K562 (cell line): ENCODE measurements around the gene NEU1. TPM values are rescaled to one million over a fixed set of nuclear protein-coding genes. Genes with fewer than 3 reads are reported as not detected.
A peak's percentile ranks its signal among the peaks of the same experiment; 100 is the strongest.

ENCODE experiments used
- CBX3 ChIP-seq, 2 experiments: IDR thresholded peaks; 1 replicate in 1 of 2; 2 replicates in 1 of 2; pipeline ENCODE4 v1.6.1; 2012; ENCODE audit warnings: inconsistent platforms in 2 of 2, low read length in 2 of 2, borderline replicate concordance in 1 of 2, control low read depth in 1 of 2
- NFE2L1 ChIP-seq: fragments of 450-650 bp; IDR thresholded peaks from 2 replicates; pipeline ENCODE4 v1.6.1; 2016; ENCODE audit warnings: missing genetic modification characterization, low read depth, mild to moderate bottlenecking, missing compliant biosample characterization, moderate library complexity, borderline replicate concordance
- polyA plus RNA-seq, 8 experiments: library from polyadenylated mRNA; depleted of rRNA in 4 of 8; stranded (reverse) in 5 of 8; unstranded in 3 of 8; fragments of >200 nt; fragmentation: Nextera tagmentation in 2 of 8; fragmentation: Illumina TruSeq in 1 of 8; extraction: Ambion mirVana in 2 of 8; extraction: Trizol in 1 of 8; gene quantifications; 2 replicates each; pipeline versions ENCODE4 v1.2.1 to v1.2.3, GENCODE V29; 2011 to 2014; ENCODE audit warnings: inconsistent platforms in 1 of 8, missing spikeins in 1 of 8
- total RNA-seq, 7 experiments: library from RNA; depleted of rRNA in 6 of 7; stranded (reverse); fragments of >200 nt in 6 of 7; fragmentation: Illumina TruSeq in 2 of 7; extraction: Trizol in 2 of 7; gene quantifications; 2 replicates each; pipeline versions ENCODE4 v1.2.1 to v1.2.3, GENCODE V29; 2011 to 2021; ENCODE audit warnings: low replicate concordance in 1 of 7
- TF ChIP-seq, protein P1 (sequence below), 2 experiments: fragments of 450-650 bp in 1 of 2; sonication (generic) in 1 of 2; formaldehyde crosslinking in 1 of 2; IDR thresholded peaks; 2 replicates each; pipeline versions ENCODE4 v1.7.1 to v1.9.0; 2016 to 2022; ENCODE audit warnings: inconsistent platforms in 1 of 2, mild to moderate bottlenecking in 1 of 2, missing genetic modification reagents in 1 of 2

The NEU1 gene
- total and polyA plus RNA-seq, 9 of the 15 experiments (the other 6 are each of a cell fraction or from before 2014, with no cell fraction given): 14.8 to 67.8 (median 51.0) TPM

GRCh38 chr6:31836474-31837368 is 25.9 kb downstream of the NEU1 start (continued):
- TF ChIP-seq NFE2L1 (tag): no peak
- TF ChIP-seq, protein P1, sequence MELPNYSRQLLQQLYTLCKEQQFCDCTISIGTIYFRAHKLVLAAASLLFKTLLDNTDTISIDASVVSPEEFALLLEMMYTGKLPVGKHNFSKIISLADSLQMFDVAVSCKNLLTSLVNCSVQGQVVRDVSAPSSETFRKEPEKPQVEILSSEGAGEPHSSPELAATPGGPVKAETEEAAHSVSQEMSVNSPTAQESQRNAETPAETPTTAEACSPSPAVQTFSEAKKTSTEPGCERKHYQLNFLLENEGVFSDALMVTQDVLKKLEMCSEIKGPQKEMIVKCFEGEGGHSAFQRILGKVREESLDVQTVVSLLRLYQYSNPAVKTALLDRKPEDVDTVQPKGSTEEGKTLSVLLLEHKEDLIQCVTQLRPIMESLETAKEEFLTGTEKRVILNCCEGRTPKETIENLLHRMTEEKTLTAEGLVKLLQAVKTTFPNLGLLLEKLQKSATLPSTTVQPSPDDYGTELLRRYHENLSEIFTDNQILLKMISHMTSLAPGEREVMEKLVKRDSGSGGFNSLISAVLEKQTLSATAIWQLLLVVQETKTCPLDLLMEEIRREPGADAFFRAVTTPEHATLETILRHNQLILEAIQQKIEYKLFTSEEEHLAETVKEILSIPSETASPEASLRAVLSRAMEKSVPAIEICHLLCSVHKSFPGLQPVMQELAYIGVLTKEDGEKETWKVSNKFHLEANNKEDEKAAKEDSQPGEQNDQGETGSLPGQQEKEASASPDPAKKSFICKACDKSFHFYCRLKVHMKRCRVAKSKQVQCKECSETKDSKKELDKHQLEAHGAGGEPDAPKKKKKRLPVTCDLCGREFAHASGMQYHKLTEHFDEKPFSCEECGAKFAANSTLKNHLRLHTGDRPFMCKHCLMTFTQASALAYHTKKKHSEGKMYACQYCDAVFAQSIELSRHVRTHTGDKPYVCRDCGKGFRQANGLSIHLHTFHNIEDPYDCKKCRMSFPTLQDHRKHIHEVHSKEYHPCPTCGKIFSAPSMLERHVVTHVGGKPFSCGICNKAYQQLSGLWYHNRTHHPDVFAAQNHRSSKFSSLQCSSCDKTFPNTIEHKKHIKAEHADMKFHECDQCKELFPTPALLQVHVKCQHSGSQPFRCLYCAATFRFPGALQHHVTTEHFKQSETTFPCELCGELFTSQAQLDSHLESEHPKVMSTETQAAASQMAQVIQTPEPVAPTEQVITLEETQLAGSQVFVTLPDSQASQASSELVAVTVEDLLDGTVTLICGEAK (IDR thresholded peaks at IDR 0.05): peak; percentile 54
- TF ChIP-seq, protein P1 (CRISPR knock-in tag; IDR thresholded peaks at IDR 0.05): no peak
- no peak for TF ChIP-seq CBX3 (IDR thresholded peaks at IDR 0.05; ENCODE audit: borderline replicate concordance in 1 of 2, low read length in 2 of 2)
